GM19324 (cell line): ENCODE results near the gene AP1S1.
"Not testable (repeated sequence)": the region's sequence is repeated elsewhere in the genome, so short reads cannot be mapped to it uniquely, and the experiment has no call there.

ENCODE experiments used
- ATAC-seq: cut with Tn5 transposase; IDR thresholded peaks from one replicate; pipeline ENCODE4 v1.9.1; 2021; ENCODE audit warnings: mild to moderate bottlenecking, moderate library complexity; ENCODE audit not compliant: unreplicated experiment, low FRiP score

AP1S1 gene

GRCh38 chr7:101198476-101198875 lies 44.2 kb downstream of the AP1S1 start:
- no peak for ATAC-seq

- ATAC-seq: not testable (repeated sequence)
Measured at GRCh38 chr7:101199522-101199921, 45.2 kb downstream of the AP1S1 start.

- ATAC-seq: no peak
Measured at GRCh38 chr7:101200504-101200861, 46.2 kb downstream of the AP1S1 start.

- no peak for ATAC-seq
Measured at GRCh38 chr7:101200862-101201599, 46.8 kb downstream of the AP1S1 start, which contains the start of gene MOGAT3. Gene MOGAT3 (minus strand): TSS chr7:101201036. CDS start chr7:101200854, 182 bp downstream.

GRCh38 chr7:101201695-101202602 lies 47.7 kb downstream of the AP1S1 start:
- ATAC-seq: no peak

GRCh38 chr7:101202603-101202918 lies 48.3 kb downstream of the AP1S1 start:
- ATAC-seq: no peak

GRCh38 chr7:101203740-101204738 lies 49.8 kb downstream of the AP1S1 start:
- not testable (repeated sequence) for ATAC-seq

- no peak for ATAC-seq
Measured at GRCh38 chr7:101205901-101206664, 51.8 kb downstream of the AP1S1 start.

- ATAC-seq: no peak
Measured at GRCh38 chr7:101206665-101207042, 52.4 kb downstream of the AP1S1 start.

GRCh38 chr7:101207459-101207858 lies 53.2 kb downstream of the AP1S1 start:
- no peak for ATAC-seq

GRCh38 chr7:101208794-101209193 lies 54.5 kb downstream of the AP1S1 start:
- no peak for ATAC-seq

GRCh38 chr7:101210143-101210542 lies 55.9 kb downstream of the AP1S1 start:
- ATAC-seq: no peak
